Type B pancreatic cell (in vitro differentiated cells): ENCODE measurements around the gene MYPOP. TPM values are rescaled to one million over a fixed set of nuclear protein-coding genes. Genes with fewer than 3 reads are reported as not detected.
A peak's percentile ranks its signal among the peaks of the same experiment; 100 is the strongest.

ENCODE experiments used
- DNase-seq: peaks from one replicate; pipeline ENCODE4 v3.0.0; 2021; ENCODE audit warnings: mixed read lengths; ENCODE audit not compliant: unreplicated experiment; ENCODE audit errors: extremely low spot score
- H3K27ac Mint-ChIP-seq: 2 replicates; pipeline ENCODE4 v1.8.0; 2021; ENCODE audit warnings: mild to moderate bottlenecking, mixed read lengths
- H3K27me3 Mint-ChIP-seq: 2 replicates; pipeline ENCODE4 v1.8.0; 2021; ENCODE audit warnings: mixed read lengths
- H3K36me3 Mint-ChIP-seq: 2 replicates; pipeline ENCODE4 v1.8.0; 2021; ENCODE audit warnings: mixed read lengths
- H3K4me1 Mint-ChIP-seq: one replicate; pipeline ENCODE4 v1.8.0; 2021; ENCODE audit warnings: mixed read lengths; ENCODE audit not compliant: unreplicated experiment
- H3K4me3 Mint-ChIP-seq: 2 replicates; pipeline ENCODE4 v1.8.0; 2021; ENCODE audit warnings: mild to moderate bottlenecking, mixed read lengths
- H3K9me3 Mint-ChIP-seq: 2 replicates; pipeline ENCODE4 v1.8.0; 2021; ENCODE audit warnings: mixed read lengths
- total RNA-seq: library from RNA; stranded (reverse); gene quantifications from 2 replicates; pipeline ENCODE4 v1.2.1, GENCODE V29; 2021; ENCODE audit warnings: low replicate concordance
- TF ChIP-seq, protein P1 (sequence below): fragments of 200-600 bp; sonication (generic); conservative IDR thresholded peaks from 2 replicates; pipeline ENCODE4 v1.5.0; 2021; ENCODE audit warnings: antibody characterized with exemption, mild to moderate bottlenecking

Gene MYPOP
- total RNA-seq, 1 donor from 2014 or later: 8.5 TPM

DNA sequence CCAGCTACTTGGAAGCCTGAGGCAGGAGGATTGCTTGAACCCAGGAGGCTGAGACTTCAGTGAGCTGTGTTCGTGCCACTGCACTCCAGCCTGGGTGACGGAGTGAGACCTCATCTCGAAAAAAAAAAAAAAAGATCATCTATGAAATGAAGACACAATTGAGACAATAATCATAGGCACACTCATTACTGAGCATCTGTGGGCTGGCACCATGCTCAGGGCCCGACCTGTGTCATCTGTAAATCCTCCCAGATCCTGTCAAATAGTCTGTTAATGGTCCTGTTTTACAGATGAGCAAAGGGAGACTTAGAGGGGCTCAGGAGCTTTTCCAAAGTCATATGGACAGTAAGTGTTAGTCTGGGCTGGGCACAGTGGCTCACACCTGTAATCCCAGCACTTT is 16.3 kb upstream of the MYPOP start:
- TF ChIP-seq, protein P1, sequence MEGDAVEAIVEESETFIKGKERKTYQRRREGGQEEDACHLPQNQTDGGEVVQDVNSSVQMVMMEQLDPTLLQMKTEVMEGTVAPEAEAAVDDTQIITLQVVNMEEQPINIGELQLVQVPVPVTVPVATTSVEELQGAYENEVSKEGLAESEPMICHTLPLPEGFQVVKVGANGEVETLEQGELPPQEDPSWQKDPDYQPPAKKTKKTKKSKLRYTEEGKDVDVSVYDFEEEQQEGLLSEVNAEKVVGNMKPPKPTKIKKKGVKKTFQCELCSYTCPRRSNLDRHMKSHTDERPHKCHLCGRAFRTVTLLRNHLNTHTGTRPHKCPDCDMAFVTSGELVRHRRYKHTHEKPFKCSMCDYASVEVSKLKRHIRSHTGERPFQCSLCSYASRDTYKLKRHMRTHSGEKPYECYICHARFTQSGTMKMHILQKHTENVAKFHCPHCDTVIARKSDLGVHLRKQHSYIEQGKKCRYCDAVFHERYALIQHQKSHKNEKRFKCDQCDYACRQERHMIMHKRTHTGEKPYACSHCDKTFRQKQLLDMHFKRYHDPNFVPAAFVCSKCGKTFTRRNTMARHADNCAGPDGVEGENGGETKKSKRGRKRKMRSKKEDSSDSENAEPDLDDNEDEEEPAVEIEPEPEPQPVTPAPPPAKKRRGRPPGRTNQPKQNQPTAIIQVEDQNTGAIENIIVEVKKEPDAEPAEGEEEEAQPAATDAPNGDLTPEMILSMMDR: no peak
- DNase-seq: no peak
- Mint-ChIP-seq H3K9me3 (no peaks in the 10 kb centered on the region), H3K27ac (no peak overlapping the region), H3K4me3 (no peak overlapping the region), H3K27me3 (peaks cover 30% of the 10 kb centered on the region), H3K36me3 (no peaks in the 10 kb centered on the region), H3K4me1 (no peaks in the 10 kb centered on the region)

DNA sequence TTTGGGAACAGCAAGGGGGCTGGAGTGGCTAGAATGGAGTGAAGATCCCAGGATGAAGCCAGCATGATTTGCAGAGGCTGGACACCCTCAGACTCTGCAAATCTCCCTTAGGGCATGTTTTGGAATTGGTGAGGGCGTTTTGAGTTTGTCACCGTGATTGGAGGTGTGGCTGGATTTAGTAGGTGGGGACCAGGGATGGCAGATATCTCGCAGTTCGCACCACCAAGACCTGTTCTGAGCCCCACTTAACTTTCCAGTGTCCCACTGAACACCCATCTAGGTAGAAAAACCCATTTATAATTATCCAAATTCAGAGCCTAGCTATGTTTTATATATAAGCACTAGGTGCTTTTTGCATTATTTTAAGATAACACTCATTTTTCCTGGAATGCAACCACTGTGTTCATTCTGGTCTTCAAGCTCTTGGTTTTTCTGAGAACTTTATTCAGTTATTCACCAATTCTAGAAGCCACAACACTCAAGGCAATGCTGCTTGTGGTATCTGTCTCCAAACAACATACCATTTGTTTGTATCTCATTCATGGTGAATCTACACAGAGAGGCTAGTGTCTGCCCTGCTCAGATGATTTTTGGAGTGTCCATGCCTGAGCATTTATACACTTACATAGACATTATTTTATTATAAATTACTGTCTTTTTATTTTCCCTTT is 15.1 kb upstream of the MYPOP start:
- H3K27me3 Mint-ChIP-seq: peaks cover 34% of the 10 kb centered on the region
- no peak overlapping the region for H3K4me3 Mint-ChIP-seq
- TF ChIP-seq, protein P1: no peak
- no peak for DNase-seq
- H3K27ac Mint-ChIP-seq: no peak overlapping the region
- H3K4me1 Mint-ChIP-seq: no peaks in the 10 kb centered on the region
- H3K9me3 Mint-ChIP-seq: no peaks in the 10 kb centered on the region
- H3K36me3 Mint-ChIP-seq: no peaks in the 10 kb centered on the region

DNA sequence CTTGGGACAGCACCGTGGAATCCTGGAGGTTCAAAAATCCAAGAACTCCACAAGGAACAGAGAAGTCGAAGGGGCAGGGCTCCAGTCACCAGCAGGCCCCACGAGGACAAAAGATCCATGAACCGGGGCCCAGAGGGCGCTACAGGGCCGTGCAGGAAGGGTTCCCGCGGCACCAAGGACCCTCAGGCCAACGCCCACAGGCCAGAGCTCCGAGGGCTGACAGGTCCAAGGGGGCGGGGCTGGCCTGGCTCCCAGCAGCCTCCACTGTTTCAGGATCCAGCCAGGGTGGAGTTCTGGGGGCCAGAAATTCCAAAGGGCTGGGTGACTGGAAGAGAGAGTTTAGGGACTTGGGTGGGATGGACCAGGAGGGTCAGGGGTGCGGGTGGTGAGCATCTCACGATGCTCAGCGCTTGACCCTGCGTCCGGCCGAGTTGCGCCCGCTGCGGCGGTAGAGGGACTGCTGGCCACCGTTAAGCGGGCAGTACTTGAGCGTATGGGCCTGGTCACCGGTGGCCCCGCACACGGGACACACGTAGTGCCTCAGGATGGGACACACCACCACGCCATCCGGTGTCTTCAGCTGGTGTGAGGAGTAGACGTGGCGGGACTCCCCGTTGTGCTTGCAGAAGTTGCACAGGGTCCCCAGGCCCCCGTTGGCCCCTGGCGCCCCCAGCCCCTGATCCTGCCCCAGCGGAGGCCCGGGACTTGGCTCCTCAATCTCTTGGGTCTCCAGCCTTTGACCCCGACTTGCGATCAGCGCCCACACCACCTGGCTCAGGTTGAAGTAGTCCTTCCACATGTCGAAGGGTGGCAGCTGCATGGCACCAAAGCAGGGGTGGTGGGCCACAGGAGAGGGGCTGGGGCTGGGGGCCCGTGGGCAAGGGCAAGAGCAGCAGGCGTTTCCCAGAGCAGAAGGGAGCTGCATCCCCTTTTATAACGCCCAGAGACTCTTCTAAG is 11.7 kb upstream of the MYPOP start, which contains the start of gene NANOS2:
Gene NANOS2 (minus strand): TSS at position 905 of the 957 bp plus-strand sequence. CDS start 85 bp downstream, at position 820.
- Mint-ChIP-seq H3K27ac (no peak within 1 kb of the TSS), H3K9me3 (no peaks in the 10 kb centered on the region), H3K27me3 (peaks cover 21% of the 10 kb centered on the region), H3K4me3 (no peak within 1 kb of the TSS), H3K36me3 (no peaks in the 10 kb centered on the region), H3K4me1 (no peaks in the 10 kb centered on the region)
- no peak for DNase-seq
- TF ChIP-seq, protein P1: peak; percentile 42

DNA sequence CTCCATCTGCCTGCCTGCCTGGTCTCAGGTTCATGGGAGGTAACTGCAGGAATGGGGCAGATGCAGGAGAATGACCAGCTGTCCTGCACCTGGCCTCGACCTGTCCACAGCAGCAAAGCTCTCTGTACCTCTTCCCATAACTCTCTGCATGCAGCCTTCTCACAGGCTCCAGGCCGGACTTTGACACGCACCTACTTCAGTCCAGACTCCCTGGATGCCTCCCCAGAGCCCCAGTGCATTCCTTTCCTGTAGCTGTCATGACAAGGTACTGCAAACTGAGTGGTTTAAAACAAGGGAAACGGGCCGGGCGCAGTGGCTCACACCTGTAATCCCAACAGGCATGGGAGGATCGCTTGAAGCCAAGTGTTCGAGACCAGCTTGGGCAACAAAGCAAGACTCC is 8.9 kb upstream of the MYPOP start:
- H3K27ac Mint-ChIP-seq: no peak overlapping the region
- no peaks in the 10 kb centered on the region for H3K4me1 Mint-ChIP-seq
- H3K9me3 Mint-ChIP-seq: no peaks in the 10 kb centered on the region
- H3K36me3 Mint-ChIP-seq: no peaks in the 10 kb centered on the region
- DNase-seq: no peak
- TF ChIP-seq, protein P1: no peak
- peaks cover 22% of the 10 kb centered on the region for H3K27me3 Mint-ChIP-seq
- H3K4me3 Mint-ChIP-seq: no peak overlapping the region

DNA sequence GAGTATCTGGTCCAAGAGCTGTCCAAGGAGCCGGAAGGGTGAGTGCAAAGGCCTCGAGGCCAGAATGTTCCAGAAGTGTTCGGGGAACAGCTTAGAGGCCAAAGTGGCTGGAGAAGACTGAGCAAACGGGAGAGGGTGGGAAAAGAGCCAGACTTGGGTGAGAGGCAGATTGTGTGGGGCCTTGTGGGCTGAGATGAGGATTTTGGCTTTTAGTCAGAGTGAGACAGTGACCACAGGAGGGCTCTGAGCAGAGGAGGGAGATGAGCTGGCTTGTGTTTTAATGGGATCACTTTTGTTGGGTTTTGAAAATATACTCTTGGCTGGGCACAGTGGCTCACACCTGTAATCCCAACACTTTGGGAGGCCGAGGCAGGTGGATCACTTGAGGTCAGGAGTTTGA is 6.5 kb upstream of the MYPOP start:
- H3K36me3 Mint-ChIP-seq: no peaks in the 10 kb centered on the region
- no peak for DNase-seq
- TF ChIP-seq, protein P1: no peak
- H3K27ac Mint-ChIP-seq: no peak overlapping the region
- no peak overlapping the region for H3K4me3 Mint-ChIP-seq
- peaks cover 21% of the 10 kb centered on the region for H3K27me3 Mint-ChIP-seq
- H3K9me3 Mint-ChIP-seq: no peaks in the 10 kb centered on the region
- no peaks in the 10 kb centered on the region for H3K4me1 Mint-ChIP-seq
